ENCODE results near the gene DPM3.
"Not testable (repeated sequence)": the region's sequence is repeated elsewhere in the genome, so short reads cannot be mapped to it uniquely, and the experiment has no call there.

Gene DPM3

GRCh38 chr1:155139895-155140629 lies at the start of gene DPM3:
TSS of gene DPM3 (minus strand) at chr1:155140531. CDS start at chr1:155140240, 291 bp downstream.
- H3K9me3 ChIP-seq (replicated peaks; ENCODE audit: insufficient read depth, low read length), result no peaks in the 10 kb centered on the region
- H3K27ac ChIP-seq (ENCODE audit: low read length), result peak within 1 kb of the TSS; percentile 35; the same call in 1 of the 2 replicates
- peak within 1 kb of the TSS; percentile 64 for H2AFZ ChIP-seq (ENCODE audit: low read length)
- TF ChIP-seq CTCF (IDR thresholded peaks at IDR 0.05; ENCODE audit: low read length) (no peak), EZH2phosphoT487 (IDR thresholded peaks at IDR 0.05; ENCODE audit: low read length) (no peak), EZH2 (optimal IDR thresholded peaks at IDR 0.05; ENCODE audit: low read depth, low read length) (no peak)
- no peaks in the 10 kb centered on the region for H3K36me3 ChIP-seq (replicated peaks; ENCODE audit: insufficient read depth, low read length)
- peaks cover 43% of the 10 kb centered on the region for H3K27me3 ChIP-seq (replicated peaks; ENCODE audit: insufficient read depth, low read length)
- peaks cover 17% of the 10 kb centered on the region for H3F3A ChIP-seq (ENCODE audit: insufficient read depth, low read length)
- peak within 1 kb of the TSS; percentile 98 for H3K4me2 ChIP-seq (ENCODE audit: low read depth, low read length)
- peak within 1 kb of the TSS; percentile 74 for H3K9ac ChIP-seq (ENCODE audit: low read length)
- no peaks in the 10 kb centered on the region for H3K9me2 ChIP-seq (replicated peaks; ENCODE audit: insufficient read depth, low read length)
- H4K20me1 ChIP-seq (ENCODE audit: insufficient read depth, low read length), result no peaks in the 10 kb centered on the region
- DNase-seq, result peak; percentile 93
- peaks cover 14% of the 10 kb centered on the region for H3K4me1 ChIP-seq (ENCODE audit: low read length)
- H3K79me2 ChIP-seq (ENCODE audit: low read length), result peaks cover 33% of the 10 kb centered on the region
- H3K4me3 ChIP-seq (ENCODE audit: low read length), result peak within 1 kb of the TSS; percentile 85

GRCh38 chr1:155189926-155190325 lies 49.6 kb upstream of the DPM3 start:
- not testable (repeated sequence) for H3K79me2 ChIP-seq (ENCODE audit: low read length); H3K4me2 ChIP-seq (ENCODE audit: low read depth, low read length); H3K9me2 ChIP-seq (replicated peaks; ENCODE audit: insufficient read depth, low read length); H4K20me1 ChIP-seq (ENCODE audit: insufficient read depth, low read length); H3K4me3 ChIP-seq (ENCODE audit: low read length); DNase-seq; H3K27ac ChIP-seq (ENCODE audit: low read length); H3K9ac ChIP-seq (ENCODE audit: low read length); H3K9me3 ChIP-seq (replicated peaks; ENCODE audit: insufficient read depth, low read length); H2AFZ ChIP-seq (ENCODE audit: low read length); H3K36me3 ChIP-seq (replicated peaks; ENCODE audit: insufficient read depth, low read length); H3F3A ChIP-seq (ENCODE audit: insufficient read depth, low read length)
- Histone ChIP-seq H3K27me3 (replicated peaks; ENCODE audit: insufficient read depth, low read length) (peaks cover 39% of the 10 kb centered on the region), H3K4me1 (ENCODE audit: low read length) (peaks cover 24% of the 10 kb centered on the region)

- Histone ChIP-seq H3K9me3 (replicated peaks; ENCODE audit: insufficient read depth, low read length) (no peaks in the 10 kb centered on the region), H3K4me2 (ENCODE audit: low read depth, low read length) (no peak overlapping the region), H3K9ac (ENCODE audit: low read length) (no peak overlapping the region), H2AFZ (ENCODE audit: low read length) (no peak overlapping the region), H3K79me2 (ENCODE audit: low read length) (no peaks in the 10 kb centered on the region), H3K36me3 (replicated peaks; ENCODE audit: insufficient read depth, low read length) (no peaks in the 10 kb centered on the region), H3K4me1 (ENCODE audit: low read length) (peaks cover 17% of the 10 kb centered on the region), H3K27ac (ENCODE audit: low read length) (no peak overlapping the region), H3K9me2 (replicated peaks; ENCODE audit: insufficient read depth, low read length) (no peaks in the 10 kb centered on the region), H3K27me3 (replicated peaks; ENCODE audit: insufficient read depth, low read length) (peaks cover 34% of the 10 kb centered on the region), H3K4me3 (ENCODE audit: low read length) (no peak overlapping the region), H3F3A (ENCODE audit: insufficient read depth, low read length) (no peaks in the 10 kb centered on the region), H4K20me1 (ENCODE audit: insufficient read depth, low read length) (no peaks in the 10 kb centered on the region)
- TF ChIP-seq EZH2phosphoT487 (IDR thresholded peaks at IDR 0.05; ENCODE audit: low read length), result no peak
- TF ChIP-seq EZH2 (optimal IDR thresholded peaks at IDR 0.05; ENCODE audit: low read depth, low read length), result no peak
- TF ChIP-seq CTCF (IDR thresholded peaks at IDR 0.05; ENCODE audit: low read length), result no peak
- no peak for DNase-seq
Observed at GRCh38 chr1:155188268-155188667, 47.9 kb upstream of the DPM3 start.

- Histone ChIP-seq H3F3A (ENCODE audit: insufficient read depth, low read length) (no peaks in the 10 kb centered on the region), H3K9me2 (replicated peaks; ENCODE audit: insufficient read depth, low read length) (no peaks in the 10 kb centered on the region), H3K79me2 (ENCODE audit: low read length) (no peaks in the 10 kb centered on the region), H2AFZ (ENCODE audit: low read length) (no peak overlapping the region), H3K4me3 (ENCODE audit: low read length) (no peak overlapping the region), H3K27ac (ENCODE audit: low read length) (no peak overlapping the region), H3K4me1 (ENCODE audit: low read length) (peaks cover 13% of the 10 kb centered on the region), H3K36me3 (replicated peaks; ENCODE audit: insufficient read depth, low read length) (no peaks in the 10 kb centered on the region), H3K4me2 (ENCODE audit: low read depth, low read length) (no peak overlapping the region), H3K9ac (ENCODE audit: low read length) (no peak overlapping the region), H4K20me1 (ENCODE audit: insufficient read depth, low read length) (no peaks in the 10 kb centered on the region), H3K9me3 (replicated peaks; ENCODE audit: insufficient read depth, low read length) (no peaks in the 10 kb centered on the region), H3K27me3 (replicated peaks; ENCODE audit: insufficient read depth, low read length) (peaks cover 32% of the 10 kb centered on the region)
- DNase-seq, result peak; percentile 5
- TF ChIP-seq CTCF (IDR thresholded peaks at IDR 0.05; ENCODE audit: low read length) (no peak), EZH2phosphoT487 (IDR thresholded peaks at IDR 0.05; ENCODE audit: low read length) (no peak), EZH2 (optimal IDR thresholded peaks at IDR 0.05; ENCODE audit: low read depth, low read length) (no peak)
Observed at GRCh38 chr1:155187456-155187891, 47.1 kb upstream of the DPM3 start.
